ENCODE measurements around the gene OSBPL10. TPM values are rescaled to one million over a fixed set of nuclear protein-coding genes. Genes with fewer than 3 reads are reported as not detected.

The OSBPL10 gene
- total RNA-seq, 1 donor from 2014 or later, result 18.8 TPM

DNA sequence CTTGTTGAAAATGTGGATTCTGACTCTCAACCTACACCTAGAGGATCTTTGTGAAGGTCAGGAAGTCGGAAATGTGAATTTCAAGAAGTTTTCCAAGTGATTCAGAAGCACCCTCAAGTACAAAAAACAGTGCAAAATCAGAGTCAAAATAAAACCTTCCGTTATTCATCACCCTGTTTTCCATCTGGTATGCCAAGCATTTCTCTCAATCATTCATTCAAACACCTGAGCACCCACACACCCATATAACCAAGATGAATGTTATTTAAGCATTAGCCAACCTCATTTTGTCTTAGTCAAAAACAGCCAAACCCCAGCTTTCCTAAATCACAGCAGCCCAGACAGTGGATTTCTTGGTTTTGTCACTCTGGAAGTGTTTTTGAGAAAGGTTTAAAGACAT lies 91.1 kb downstream of the OSBPL10 start:
- Histone ChIP-seq H3K27ac (no peak overlapping the region), H3K27me3 (ENCODE audit: low read depth) (no peaks in the 10 kb centered on the region), H3K36me3 (no peaks in the 10 kb centered on the region), H3K9me3 (no peaks in the 10 kb centered on the region), H3K4me1 (peaks cover 11% of the 10 kb centered on the region), H3K4me3 (no peak overlapping the region)
- ATAC-seq (no peak), DNase-seq (no peak)
- TF ChIP-seq, protein P1, sequence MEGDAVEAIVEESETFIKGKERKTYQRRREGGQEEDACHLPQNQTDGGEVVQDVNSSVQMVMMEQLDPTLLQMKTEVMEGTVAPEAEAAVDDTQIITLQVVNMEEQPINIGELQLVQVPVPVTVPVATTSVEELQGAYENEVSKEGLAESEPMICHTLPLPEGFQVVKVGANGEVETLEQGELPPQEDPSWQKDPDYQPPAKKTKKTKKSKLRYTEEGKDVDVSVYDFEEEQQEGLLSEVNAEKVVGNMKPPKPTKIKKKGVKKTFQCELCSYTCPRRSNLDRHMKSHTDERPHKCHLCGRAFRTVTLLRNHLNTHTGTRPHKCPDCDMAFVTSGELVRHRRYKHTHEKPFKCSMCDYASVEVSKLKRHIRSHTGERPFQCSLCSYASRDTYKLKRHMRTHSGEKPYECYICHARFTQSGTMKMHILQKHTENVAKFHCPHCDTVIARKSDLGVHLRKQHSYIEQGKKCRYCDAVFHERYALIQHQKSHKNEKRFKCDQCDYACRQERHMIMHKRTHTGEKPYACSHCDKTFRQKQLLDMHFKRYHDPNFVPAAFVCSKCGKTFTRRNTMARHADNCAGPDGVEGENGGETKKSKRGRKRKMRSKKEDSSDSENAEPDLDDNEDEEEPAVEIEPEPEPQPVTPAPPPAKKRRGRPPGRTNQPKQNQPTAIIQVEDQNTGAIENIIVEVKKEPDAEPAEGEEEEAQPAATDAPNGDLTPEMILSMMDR (IDR thresholded peaks at IDR 0.05), result no peak
- intact Hi-C loops (cut with DNase I), result no loop called here

DNA sequence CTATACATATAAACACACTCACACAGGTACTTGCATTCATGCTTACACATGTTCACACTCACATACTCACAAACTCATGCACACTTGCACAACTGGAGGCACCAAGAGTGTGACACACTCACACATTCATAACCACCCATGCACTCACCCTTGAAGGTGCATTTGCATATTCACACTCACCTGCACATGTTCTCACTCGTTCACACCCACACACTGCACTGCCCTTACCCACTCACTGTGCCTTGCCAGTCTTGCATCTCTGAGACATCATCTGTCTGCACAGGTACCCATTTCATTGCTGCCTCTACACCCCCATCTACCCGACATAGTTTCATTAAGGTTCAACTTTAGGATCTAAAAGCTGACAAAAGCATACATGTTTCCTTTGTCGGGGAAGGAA lies 95.8 kb downstream of the OSBPL10 start:
- H3K4me1 ChIP-seq, result no peaks in the 10 kb centered on the region
- no peak overlapping the region for H3K4me3 ChIP-seq
- H3K36me3 ChIP-seq, result no peaks in the 10 kb centered on the region
- TF ChIP-seq, protein P1 (IDR thresholded peaks at IDR 0.05), result no peak
- no peak for ATAC-seq
- intact Hi-C loops (cut with DNase I), result no loop called here
- no peak overlapping the region for H3K27ac ChIP-seq
- no peaks in the 10 kb centered on the region for H3K9me3 ChIP-seq
- H3K27me3 ChIP-seq (ENCODE audit: low read depth), result no peaks in the 10 kb centered on the region
- no peak for DNase-seq

DNA sequence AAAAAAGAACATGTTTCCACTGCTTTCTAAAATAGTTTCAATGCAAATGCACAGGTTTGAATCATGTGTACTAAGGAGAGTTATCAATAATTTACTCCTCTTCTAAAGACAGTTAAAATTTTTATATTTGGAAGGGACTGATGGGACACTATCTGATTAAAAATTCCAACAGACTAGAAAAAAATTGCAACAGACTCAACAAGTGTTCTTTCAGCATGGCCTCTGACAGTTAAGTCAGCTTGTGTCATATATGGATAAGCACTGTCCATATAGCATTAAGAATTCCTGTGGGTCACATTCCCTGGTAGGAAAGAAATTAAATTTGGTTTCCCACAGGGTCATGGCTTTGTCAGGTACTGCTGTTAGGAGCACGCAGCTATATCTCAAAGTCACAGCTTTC lies 96.8 kb downstream of the OSBPL10 start:
- DNase-seq, result no peak
- Histone ChIP-seq H3K4me1 (no peaks in the 10 kb centered on the region), H3K27ac (no peak overlapping the region), H3K36me3 (no peaks in the 10 kb centered on the region), H3K9me3 (no peaks in the 10 kb centered on the region), H3K27me3 (ENCODE audit: low read depth) (no peaks in the 10 kb centered on the region), H3K4me3 (no peak overlapping the region)
- ATAC-seq, result no peak
- TF ChIP-seq, protein P1 (IDR thresholded peaks at IDR 0.05), result no peak
- intact Hi-C loops (cut with DNase I), result no loop called here

DNA sequence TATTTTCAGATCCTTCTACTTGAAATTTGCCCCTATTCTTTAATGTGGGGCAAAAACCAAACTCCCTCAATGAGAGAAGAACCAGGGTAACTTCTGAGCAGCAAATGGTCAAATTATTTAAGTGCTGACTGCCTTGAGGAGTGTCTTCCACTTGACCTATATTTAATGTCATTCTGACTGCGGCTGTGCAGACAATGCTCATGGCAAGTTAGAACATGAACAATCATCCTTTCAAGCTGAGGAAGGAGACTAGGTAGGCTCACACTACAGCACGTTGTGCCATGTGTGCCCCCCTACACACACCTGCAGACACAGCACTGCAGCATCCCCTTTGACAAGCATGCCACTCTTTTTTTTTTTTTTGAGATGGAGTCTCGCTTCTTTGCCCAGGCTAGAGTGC lies 98.2 kb downstream of the OSBPL10 start:
- TF ChIP-seq, protein P1 (IDR thresholded peaks at IDR 0.05), result no peak
- Histone ChIP-seq H3K36me3 (no peaks in the 10 kb centered on the region), H3K27ac (no peak overlapping the region), H3K9me3 (no peaks in the 10 kb centered on the region), H3K4me1 (no peaks in the 10 kb centered on the region), H3K4me3 (no peak overlapping the region), H3K27me3 (ENCODE audit: low read depth) (no peaks in the 10 kb centered on the region)
- intact Hi-C loops (cut with DNase I), result no loop called here
- ATAC-seq, result no peak
- no peak for DNase-seq

DNA sequence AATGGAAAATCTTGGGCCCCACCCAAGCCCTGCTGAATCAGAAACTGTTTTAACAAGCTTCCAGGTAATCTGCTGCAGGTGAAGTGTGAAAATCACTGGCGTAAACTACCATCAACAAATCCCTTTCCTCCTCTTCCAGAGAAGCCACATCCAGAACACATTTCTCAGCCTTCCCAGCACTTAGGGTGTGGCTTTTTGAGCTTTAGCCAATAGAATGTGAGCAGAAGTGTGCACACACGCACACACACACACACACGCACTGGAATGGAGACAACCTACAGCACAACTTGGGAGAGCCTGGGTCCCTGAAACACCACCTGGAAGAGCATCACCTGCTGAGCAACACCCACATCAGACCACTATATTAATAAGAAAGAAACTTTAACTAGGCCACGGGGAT lies 98.6 kb downstream of the OSBPL10 start:
- no peak overlapping the region for H3K4me3 ChIP-seq
- ATAC-seq, result no peak
- no peaks in the 10 kb centered on the region for H3K27me3 ChIP-seq (ENCODE audit: low read depth)
- no peaks in the 10 kb centered on the region for H3K36me3 ChIP-seq
- DNase-seq, result no peak
- intact Hi-C loops (cut with DNase I), result no loop called here
- TF ChIP-seq, protein P1 (IDR thresholded peaks at IDR 0.05), result no peak
- H3K27ac ChIP-seq, result no peak overlapping the region
- H3K9me3 ChIP-seq, result no peaks in the 10 kb centered on the region
- no peaks in the 10 kb centered on the region for H3K4me1 ChIP-seq

Data from lower lobe of right lung (tissue), 2 donors.